SK-N-SH treated with all-trans-retinoic acid at 6 μM for 48 hours (cell line): Measurements from ENCODE around the gene CFDP1.

Experiments
- CREB5 ChIP-seq: fragments of 250-450 bp; sonication (Bioruptor Pico); IDR thresholded peaks from 2 replicates; pipeline ENCODE4 v1.5.1; 2020; ENCODE audit warnings: low read depth, mild to moderate bottlenecking, moderate library complexity
- ESRRG ChIP-seq: fragments of 250-450 bp; sonication (Bioruptor Pico); IDR thresholded peaks from 2 replicates; pipeline ENCODE4 v1.6.1; 2021; ENCODE audit warnings: mild to moderate bottlenecking
- PATZ1 ChIP-seq: fragments of 250-450 bp; sonication (Bioruptor Pico); IDR thresholded peaks from 2 replicates; pipeline ENCODE4 v1.8.0; 2020; ENCODE audit warnings: mild to moderate bottlenecking, moderate library complexity, borderline replicate concordance
- PPARA ChIP-seq: fragments of 250-450 bp; sonication (Bioruptor Pico); IDR thresholded peaks from 2 replicates; pipeline ENCODE4 v1.5.0; 2020; ENCODE audit warnings: mild to moderate bottlenecking, borderline replicate concordance
- TSHZ2 ChIP-seq: fragments of 250-450 bp; sonication (Bioruptor Pico); IDR thresholded peaks from 2 replicates; pipeline ENCODE4 v1.5.0; 2020; ENCODE audit warnings: mild to moderate bottlenecking, moderate library complexity
- ZFP30 ChIP-seq: fragments of 450-650 bp; formaldehyde crosslinking; IDR thresholded peaks from 2 replicates; pipeline ENCODE4 v1.5.0; 2022; ENCODE audit warnings: mild to moderate bottlenecking, moderate library complexity

DNA sequence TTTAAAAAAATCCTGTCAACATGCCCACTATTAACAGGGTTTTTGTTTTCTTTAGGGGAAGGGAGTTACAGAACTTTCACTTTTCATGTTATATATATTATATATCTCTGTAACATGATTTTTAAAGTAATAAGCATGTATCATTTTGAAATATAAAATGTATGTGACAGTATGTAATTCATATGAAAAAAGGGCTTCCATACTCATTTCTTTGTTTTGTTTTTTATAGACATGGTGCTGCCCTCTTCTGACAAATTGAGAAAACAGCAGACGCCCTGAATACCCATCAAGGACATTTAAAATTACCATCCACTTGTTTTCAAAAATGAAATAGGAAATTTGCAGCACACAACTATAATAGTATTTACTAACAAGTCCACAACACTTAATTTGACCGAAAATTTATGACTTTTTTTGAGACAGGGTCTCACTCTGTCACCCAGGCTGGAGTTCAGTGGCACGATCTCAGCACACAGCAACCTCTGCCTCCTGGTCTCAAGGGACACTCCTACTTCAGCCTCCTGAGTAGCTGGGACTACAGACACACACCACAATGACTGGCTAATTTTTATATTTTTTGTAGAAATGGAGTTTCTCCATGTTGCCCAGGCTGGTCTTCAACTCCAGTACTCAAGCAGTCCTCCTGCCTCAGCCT is 30.4 kb downstream of the CFDP1 start:
- TF ChIP-seq PATZ1 (CRISPR knock-in tag) (no peak), TSHZ2 (no peak), ESRRG (no peak), ZFP30 (CRISPR knock-in tag) (no peak), CREB5 (CRISPR knock-in tag) (no peak), PPARA (no peak)
